NCI-H2171 (cell line): ENCODE data around the gene RNGTT.

Experiments used
- DNase-seq: peaks from one replicate; lab custom pipeline; 2025; lab: John Stamatoyannopoulos, UW

RNGTT gene

GRCh38 chr6:88655586-88655985 is 307.8 kb downstream of the RNGTT start:
- DNase-seq = no peak

GRCh38 chr6:88653936-88654335 is 309.5 kb downstream of the RNGTT start:
- DNase-seq = no peak

- DNase-seq = no peak
These were observed 312.0 kb downstream of the RNGTT start for GRCh38 chr6:88651400-88651799.

- no peak for DNase-seq
These were observed 312.4 kb downstream of the RNGTT start for GRCh38 chr6:88650979-88651378.

- peak; percentile 46 for DNase-seq
These were observed 313.3 kb downstream of the RNGTT start for GRCh38 chr6:88650029-88650619.

- DNase-seq = no peak
These were observed 322.1 kb downstream of the RNGTT start for GRCh38 chr6:88641178-88641903.

- DNase-seq = no peak
These were observed 325.5 kb downstream of the RNGTT start for GRCh38 chr6:88637761-88638545.

GRCh38 chr6:88636871-88637270 is 326.5 kb downstream of the RNGTT start:
- DNase-seq = peak; percentile 25

- DNase-seq = no peak
These were observed 329.6 kb downstream of the RNGTT start for GRCh38 chr6:88633782-88634181.

- no peak for DNase-seq
These were observed 331.6 kb downstream of the RNGTT start for GRCh38 chr6:88631830-88632229.

- DNase-seq = no peak
These were observed 333.5 kb downstream of the RNGTT start for GRCh38 chr6:88629838-88630494.

GRCh38 chr6:88626460-88626859 is 337.0 kb downstream of the RNGTT start:
- DNase-seq = no peak

- no peak for DNase-seq
These were observed 339.9 kb downstream of the RNGTT start for GRCh38 chr6:88623531-88623930.

- no peak for DNase-seq
These were observed 343.5 kb downstream of the RNGTT start for GRCh38 chr6:88619951-88620350.

GRCh38 chr6:88616380-88616779 is 347.0 kb downstream of the RNGTT start:
- no peak for DNase-seq

GRCh38 chr6:88614316-88614877 is 349.0 kb downstream of the RNGTT start:
- no peak for DNase-seq

- no peak for DNase-seq
These were observed 350.8 kb downstream of the RNGTT start for GRCh38 chr6:88612631-88613030.

GRCh38 chr6:88611721-88612120 is 351.7 kb downstream of the RNGTT start:
- DNase-seq = no peak

- no peak for DNase-seq
These were observed 353.4 kb downstream of the RNGTT start for GRCh38 chr6:88609983-88610382.

GRCh38 chr6:88605271-88605670 is 358.1 kb downstream of the RNGTT start:
- DNase-seq = no peak

GRCh38 chr6:88599571-88599970 is 363.8 kb downstream of the RNGTT start:
- no peak for DNase-seq

GRCh38 chr6:88596801-88597200 is 366.6 kb downstream of the RNGTT start:
- no peak for DNase-seq
